Trophoblast cell (in vitro differentiated cells and primary cell): ENCODE measurements around the gene SELENOP.
A peak's percentile ranks its signal among the peaks of the same experiment; 100 is the strongest.

Experiments
- DNase-seq, 2 donors: peaks; one replicate each; pipeline ENCODE4 v3.0.0-alpha.2; 2016
- H2AFZ ChIP-seq: 2 replicates; pipeline ENCODE4 v1.6.1; 2013; ENCODE audit warnings: low read length, moderate library complexity, mild to moderate bottlenecking; ENCODE audit not compliant: insufficient read depth, poor library complexity
- H2AK5ac ChIP-seq: 2 replicates; pipeline ENCODE4 v1.6.1; 2013; ENCODE audit warnings: mild to moderate bottlenecking, low read length
- H2BK120ac ChIP-seq: 2 replicates; pipeline ENCODE4 v1.6.1; 2013; ENCODE audit warnings: low read length, mild to moderate bottlenecking, moderate library complexity; ENCODE audit not compliant: insufficient read depth, poor library complexity
- H2BK12ac ChIP-seq: 2 replicates; pipeline ENCODE4 v1.6.1; 2013; ENCODE audit warnings: mild to moderate bottlenecking, low read length, moderate library complexity
- H2BK5ac ChIP-seq: 2 replicates; pipeline ENCODE4 v1.6.1; 2013; ENCODE audit warnings: low read length, low read depth, moderate library complexity, mild to moderate bottlenecking; ENCODE audit not compliant: poor library complexity
- H3K14ac ChIP-seq: 2 replicates; pipeline ENCODE4 v1.6.1; 2013; ENCODE audit warnings: mild to moderate bottlenecking, low read length
- H3K18ac ChIP-seq: 2 replicates; pipeline ENCODE4 v1.6.1; 2013; ENCODE audit warnings: mild to moderate bottlenecking, low read length
- H3K23ac ChIP-seq: 2 replicates; pipeline ENCODE4 v1.6.1; 2013; ENCODE audit warnings: low read length
- H3K27ac ChIP-seq: 2 replicates; pipeline ENCODE4 v1.5.1; 2013; ENCODE audit warnings: low read depth, mild to moderate bottlenecking, inconsistent platforms, low read length, moderate library complexity
- H3K27me3 ChIP-seq: 2 replicates; pipeline ENCODE4 v1.6.1; 2013; ENCODE audit warnings: inconsistent platforms, mild to moderate bottlenecking, low read length, moderate library complexity; ENCODE audit not compliant: insufficient read depth
- H3K36me3 ChIP-seq, 2 experiments: 1 replicate in 1 of 2; 2 replicates in 1 of 2; pipeline ENCODE4 v1.6.1; 2013; ENCODE audit warnings: low read length in 2 of 2, mild to moderate bottlenecking in 2 of 2, moderate library complexity in 1 of 2; ENCODE audit not compliant: insufficient read depth in 2 of 2, control insufficient read depth in 1 of 2
- H3K4ac ChIP-seq: 2 replicates; pipeline ENCODE4 v1.6.1; 2013; ENCODE audit warnings: low read depth, mild to moderate bottlenecking, low read length, moderate library complexity
- H3K4me1 ChIP-seq, 2 experiments: 1 replicate in 1 of 2; 2 replicates in 1 of 2; pipeline ENCODE4 v1.6.1; 2013; ENCODE audit warnings: low read length in 2 of 2, mild to moderate bottlenecking in 2 of 2, moderate library complexity in 1 of 2; ENCODE audit not compliant: insufficient read depth in 2 of 2, control insufficient read depth in 1 of 2
- H3K4me2 ChIP-seq: 2 replicates; pipeline ENCODE4 v1.6.1; 2013; ENCODE audit warnings: inconsistent platforms, mild to moderate bottlenecking, low read length, moderate library complexity
- H3K4me3 ChIP-seq: 2 replicates; pipeline ENCODE4 v1.5.1; 2013; ENCODE audit warnings: mild to moderate bottlenecking, low read depth, low read length, inconsistent platforms
- H3K79me1 ChIP-seq: one replicate; pipeline ENCODE4 v1.6.1; 2013; ENCODE audit warnings: low read length
- H3K79me2 ChIP-seq: 2 replicates; pipeline ENCODE4 v1.6.1; 2013; ENCODE audit warnings: low read length, mild to moderate bottlenecking; ENCODE audit not compliant: control insufficient read depth, insufficient read depth, poor library complexity
- H3K9ac ChIP-seq: 2 replicates; pipeline ENCODE4 v1.6.1; 2013; ENCODE audit warnings: mild to moderate bottlenecking, low read length
- H3K9me3 ChIP-seq: 2 replicates; pipeline ENCODE4 v1.6.1; 2013; ENCODE audit warnings: low read depth, mild to moderate bottlenecking, control low read depth, inconsistent platforms, low read length; ENCODE audit not compliant: insufficient read depth
- H4K12ac ChIP-seq: 2 replicates; pipeline ENCODE4 v1.6.1; 2013; ENCODE audit warnings: low read depth, mild to moderate bottlenecking, low read length, moderate library complexity
- H4K8ac ChIP-seq: 2 replicates; pipeline ENCODE4 v1.6.1; 2013; ENCODE audit warnings: low read depth, mild to moderate bottlenecking, low read length, moderate library complexity
- H4K91ac ChIP-seq: one replicate; pipeline ENCODE4 v1.6.1; 2013; ENCODE audit warnings: low read depth, mild to moderate bottlenecking, low read length, moderate library complexity
- WGBS: extraction: QIAGEN DNeasy Blood & Tissue Kit; methylation state at CpG from one replicate; pipeline ENCODE4 v1.1.7; 2013; ENCODE audit warnings: missing lambda C conversion rate; ENCODE audit not compliant: insufficient read length, insufficient coverage; ENCODE audit errors: extremely low coverage; 5-methylcytosine and 5-hydroxymethylcytosine counted together

Gene SELENOP

DNA sequence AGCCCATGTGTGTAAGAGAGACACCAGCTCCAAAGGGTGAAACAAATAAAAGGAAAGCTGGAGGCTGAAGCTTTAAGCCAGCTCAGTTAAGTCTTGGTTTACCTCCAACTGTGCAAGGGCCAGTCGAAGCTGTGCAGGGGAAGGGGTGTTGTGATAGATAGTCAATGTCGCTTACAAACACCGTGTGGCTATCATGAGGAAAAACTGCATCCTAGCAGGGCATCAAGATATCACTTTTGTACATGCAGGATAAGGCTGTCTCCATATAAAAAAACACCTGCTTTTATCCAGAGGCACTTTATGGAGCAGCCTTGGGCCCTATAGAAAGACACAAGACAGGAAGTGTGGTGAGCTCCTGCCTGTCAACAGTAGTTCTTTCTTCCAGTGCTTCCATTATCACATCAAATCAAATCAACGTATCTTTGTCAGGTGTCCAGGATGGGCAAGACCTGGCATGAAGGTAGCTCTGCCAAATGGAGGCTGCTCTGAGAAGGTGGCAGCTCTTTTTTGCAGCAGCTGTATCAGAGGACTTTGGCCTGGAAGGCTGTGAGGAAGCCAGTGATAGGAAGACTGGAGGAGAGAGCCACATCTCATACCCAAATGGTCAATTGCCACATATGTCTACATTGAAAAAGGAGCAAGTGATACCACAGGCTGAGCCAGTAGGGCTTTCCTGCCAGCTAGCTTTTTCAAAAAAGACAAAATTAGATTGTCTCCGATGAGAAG lies 29.3 kb upstream of the SELENOP start:
- H3K4me2 ChIP-seq, result no peak overlapping the region
- peaks cover 0 to 2% of the 10 kb centered on the region in 2 experiments for H3K4me1 ChIP-seq
- H2BK120ac ChIP-seq, result no peak overlapping the region
- no peak overlapping the region for H3K27ac ChIP-seq
- H4K12ac ChIP-seq, result no peak overlapping the region
- no peak overlapping the region for H3K9ac ChIP-seq
- H2AK5ac ChIP-seq, result no peak overlapping the region
- H3K27me3 ChIP-seq, result no peaks in the 10 kb centered on the region
- peaks cover 5% of the 10 kb centered on the region for H3K9me3 ChIP-seq
- no peak overlapping the region for H4K91ac ChIP-seq
- no peak for DNase-seq
- no peak overlapping the region for H2BK5ac ChIP-seq
- no peaks in the 10 kb centered on the region for H3K36me3 ChIP-seq
- no peak overlapping the region for H4K8ac ChIP-seq
- WGBS, result no CpG with 5 or more reads among the region's 5 CpGs
- no peak overlapping the region for H3K14ac ChIP-seq
- H3K4me3 ChIP-seq, result no peak overlapping the region
- no peak overlapping the region for H3K18ac ChIP-seq
- H2BK12ac ChIP-seq, result no peak overlapping the region
- no peak overlapping the region for H2AFZ ChIP-seq
- no peaks in the 10 kb centered on the region for H3K79me2 ChIP-seq
- no peak overlapping the region for H3K4ac ChIP-seq
- H3K79me1 ChIP-seq, result no peaks in the 10 kb centered on the region
- H3K23ac ChIP-seq, result no peak overlapping the region

DNA sequence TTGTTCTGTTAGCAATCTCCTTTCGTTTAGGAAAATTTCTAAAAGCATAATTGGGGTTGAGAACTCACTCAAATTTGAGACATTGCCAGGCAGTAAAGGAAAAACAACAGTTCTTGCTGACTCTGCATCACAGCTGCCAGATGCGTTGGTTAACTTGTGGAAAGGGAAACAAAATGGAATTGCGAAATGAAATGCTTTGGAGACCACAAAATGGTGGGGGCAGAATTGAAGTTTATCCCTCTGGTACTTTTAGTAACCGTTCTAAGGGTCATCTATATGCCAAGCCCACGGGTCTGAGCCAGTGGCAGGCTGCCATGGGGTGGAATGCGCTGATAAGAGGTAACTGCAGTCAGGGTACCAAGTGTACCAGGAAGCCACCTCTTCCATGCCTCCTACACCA lies 28.6 kb upstream of the SELENOP start:
- Histone ChIP-seq H3K27ac (no peak overlapping the region), H3K9ac (no peak overlapping the region)

DNA sequence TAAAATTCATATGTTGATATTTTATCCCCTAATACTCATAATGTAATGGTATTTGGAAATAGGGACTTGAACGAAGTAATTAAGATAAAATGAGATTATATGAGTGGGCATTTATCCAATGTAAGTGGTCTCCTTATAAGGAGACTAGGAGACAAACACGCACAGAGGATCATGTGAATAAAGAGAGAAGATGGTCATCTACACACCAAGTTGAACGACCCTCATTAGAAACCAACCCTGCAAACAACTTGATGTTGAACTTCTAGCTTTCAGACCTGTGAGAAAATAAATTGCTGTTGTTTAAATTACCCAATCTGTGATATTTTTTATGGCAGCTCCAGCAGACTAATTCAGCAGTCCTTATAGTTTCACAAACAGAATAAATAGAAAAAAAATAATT lies 27.5 kb upstream of the SELENOP start:
- Histone ChIP-seq H3K27me3 (no peaks in the 10 kb centered on the region), H3K23ac (no peak overlapping the region), H3K27ac (no peak overlapping the region), H3K9ac (no peak overlapping the region), H4K91ac (no peak overlapping the region), H3K4me2 (no peak overlapping the region), H4K12ac (no peak overlapping the region), H3K14ac (no peak overlapping the region), H3K18ac (no peak overlapping the region), H3K4ac (no peak overlapping the region), H2BK5ac (no peak overlapping the region), H3K4me1 (peaks cover 0 to 2% of the 10 kb centered on the region in 2 experiments), H2AK5ac (no peak overlapping the region), H3K36me3 (no peaks in the 10 kb centered on the region), H2AFZ (no peak overlapping the region), H2BK12ac (no peak overlapping the region), H3K79me2 (no peaks in the 10 kb centered on the region), H4K8ac (no peak overlapping the region), H3K4me3 (no peak overlapping the region), H3K9me3 (peaks cover 5% of the 10 kb centered on the region), H3K79me1 (no peaks in the 10 kb centered on the region), H2BK120ac (no peak overlapping the region)
- no peak for DNase-seq
- WGBS, result no CpG with 5 or more reads among the region's 3 CpGs

More for the DNA sequence above, 28.6 kb upstream of the SELENOP start:
- H2BK5ac ChIP-seq, result no peak overlapping the region
- H3K14ac ChIP-seq, result no peak overlapping the region
- no peak overlapping the region for H4K12ac ChIP-seq
- H3K27me3 ChIP-seq, result no peaks in the 10 kb centered on the region
- WGBS, result no CpG with 5 or more reads among the region's 6 CpGs
- H3K4me3 ChIP-seq, result no peak overlapping the region
- no peak overlapping the region for H2BK120ac ChIP-seq
- H3K79me2 ChIP-seq, result no peaks in the 10 kb centered on the region
- H2AFZ ChIP-seq, result no peak overlapping the region
- H4K91ac ChIP-seq, result no peak overlapping the region
- H3K4ac ChIP-seq, result no peak overlapping the region
- peaks cover 5% of the 10 kb centered on the region for H3K9me3 ChIP-seq
- no peak overlapping the region for H2AK5ac ChIP-seq
- H3K4me1 ChIP-seq, result peaks cover 0 to 2% of the 10 kb centered on the region in 2 experiments
- no peaks in the 10 kb centered on the region for H3K36me3 ChIP-seq
- H3K18ac ChIP-seq, result no peak overlapping the region
- no peak overlapping the region for H4K8ac ChIP-seq
- H2BK12ac ChIP-seq, result no peak overlapping the region
- no peak overlapping the region for H3K4me2 ChIP-seq
- H3K79me1 ChIP-seq, result no peaks in the 10 kb centered on the region
- H3K23ac ChIP-seq, result no peak overlapping the region
- peak in 1 of 2 donors; percentile 21 for DNase-seq

DNA sequence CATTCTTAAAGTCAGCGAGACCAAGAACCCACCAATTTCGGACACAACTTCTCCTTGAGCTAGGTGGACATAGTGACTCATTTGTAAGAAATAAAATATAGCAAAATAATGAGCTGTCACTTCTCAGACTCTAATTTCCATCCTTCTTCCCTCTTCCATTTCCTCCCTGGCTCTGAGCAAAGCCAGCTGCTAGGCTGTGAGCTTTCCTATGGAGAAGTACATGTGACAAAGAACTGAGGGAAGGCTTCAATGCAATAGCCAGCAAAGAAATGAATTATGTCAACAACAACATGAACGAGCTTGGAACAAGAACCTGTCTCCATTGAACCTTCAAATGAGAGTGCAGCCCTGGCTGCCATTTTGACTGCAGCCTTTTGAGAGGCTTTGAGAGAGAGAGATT lies 25.9 kb upstream of the SELENOP start:
- H3K9me3 ChIP-seq, result peaks cover 5% of the 10 kb centered on the region
- H3K9ac ChIP-seq, result no peak overlapping the region

More for the DNA sequence above, 25.9 kb upstream of the SELENOP start:
- no peak overlapping the region for H3K23ac ChIP-seq
- H4K91ac ChIP-seq, result no peak overlapping the region
- no peaks in the 10 kb centered on the region for H3K36me3 ChIP-seq
- H3K4me3 ChIP-seq, result no peak overlapping the region
- H2BK12ac ChIP-seq, result no peak overlapping the region
- no peak overlapping the region for H2AFZ ChIP-seq
- H3K27ac ChIP-seq, result no peak overlapping the region
- no peaks in the 10 kb centered on the region for H3K79me1 ChIP-seq
- no peak for DNase-seq
- WGBS, result no CpG with 5 or more reads among the region's 3 CpGs
- no peak overlapping the region for H2BK5ac ChIP-seq
- peaks cover 0 to 2% of the 10 kb centered on the region in 2 experiments for H3K4me1 ChIP-seq
- no peak overlapping the region for H3K4me2 ChIP-seq
- no peak overlapping the region for H2BK120ac ChIP-seq
- no peaks in the 10 kb centered on the region for H3K27me3 ChIP-seq
- no peak overlapping the region for H4K8ac ChIP-seq
- H4K12ac ChIP-seq, result no peak overlapping the region
- no peak overlapping the region for H3K18ac ChIP-seq
- H3K4ac ChIP-seq, result no peak overlapping the region
- H3K14ac ChIP-seq, result no peak overlapping the region
- no peaks in the 10 kb centered on the region for H3K79me2 ChIP-seq
- no peak overlapping the region for H2AK5ac ChIP-seq
